Neural progenitor cell (in vitro differentiated cells): ENCODE data around the gene ZNF322. TPM values are rescaled to one million over a fixed set of nuclear protein-coding genes. Genes with fewer than 3 reads are reported as not detected.

Experiments
- DNase-seq: peaks from one replicate; pipeline ENCODE4 v3.0.0-alpha.2; 2016; ENCODE audit warnings: low spot score
- H2AFZ ChIP-seq: fragments of 200-600 bp; sonication (generic); replicated peaks from 2 replicates; pipeline ENCODE4 v1.6.1; 2016; ENCODE audit warnings: antibody characterized with exemption
- H3F3A ChIP-seq: fragments of 200-600 bp; sonication (generic); 2 replicates; pipeline ENCODE4 v1.6.1; 2016; ENCODE audit warnings: antibody characterized with exemption, low read depth
- H3K27ac ChIP-seq: fragments of 200-600 bp; sonication (generic); 2 replicates; pipeline ENCODE4 v1.5.1; 2016; ENCODE audit warnings: mild to moderate bottlenecking
- H3K27me3 ChIP-seq: fragments of 200-600 bp; sonication (generic); 2 replicates; pipeline ENCODE4 v1.6.1; 2016; ENCODE audit warnings: mild to moderate bottlenecking, moderate library complexity
- H3K36me3 ChIP-seq: fragments of 200-600 bp; sonication (generic); 2 replicates; pipeline ENCODE4 v1.5.1; 2016
- H3K4me1 ChIP-seq: fragments of 200-600 bp; sonication (generic); 2 replicates; pipeline ENCODE4 v1.6.1; 2016; ENCODE audit warnings: mixed run types
- H3K4me2 ChIP-seq: fragments of 200-600 bp; sonication (generic); 2 replicates; pipeline ENCODE4 v1.6.1; 2016
- H3K4me3 ChIP-seq: fragments of 200-600 bp; sonication (generic); 2 replicates; pipeline ENCODE4 v1.5.1; 2016
- H3K79me2 ChIP-seq: fragments of 200-600 bp; sonication (generic); 2 replicates; pipeline ENCODE4 v1.6.1; 2016; ENCODE audit warnings: low read depth
- H3K9ac ChIP-seq: fragments of 200-600 bp; sonication (generic); 2 replicates; pipeline ENCODE4 v1.6.1; 2016
- H3K9me3 ChIP-seq: fragments of 200-600 bp; sonication (generic); 2 replicates; pipeline ENCODE4 v1.5.1; 2016; ENCODE audit warnings: low read depth
- H4K20me1 ChIP-seq: fragments of 200-600 bp; sonication (generic); 2 replicates; pipeline ENCODE4 v1.6.1; 2016; ENCODE audit warnings: low read depth
- H3K27ac Mint-ChIP-seq: 3 replicates; pipeline ENCODE4 v1.8.0; 2021; ENCODE audit warnings: mixed read lengths
- H3K27me3 Mint-ChIP-seq: 2 replicates; pipeline ENCODE4 v1.8.0; 2022; ENCODE audit warnings: low read depth, mild to moderate bottlenecking, inconsistent platforms, moderate library complexity, mixed read lengths; ENCODE audit not compliant: insufficient read depth
- H3K36me3 Mint-ChIP-seq: 3 replicates; pipeline ENCODE4 v1.8.0; 2021; ENCODE audit warnings: mixed read lengths
- H3K4me1 Mint-ChIP-seq: 3 replicates; pipeline ENCODE4 v1.8.0; 2021; ENCODE audit warnings: mixed read lengths
- H3K4me3 Mint-ChIP-seq: 3 replicates; pipeline ENCODE4 v1.8.0; 2021; ENCODE audit warnings: mild to moderate bottlenecking, moderate library complexity, mixed read lengths
- H3K9me3 Mint-ChIP-seq: 3 replicates; pipeline ENCODE4 v1.8.0; 2020; ENCODE audit warnings: mixed read lengths
- EZH2 ChIP-seq: fragments of 200-600 bp; sonication (generic); IDR thresholded peaks from 2 replicates; pipeline ENCODE4 v1.6.1; 2017; ENCODE audit warnings: antibody characterized with exemption, mild to moderate bottlenecking, moderate library complexity
- EZH2phosphoT487 ChIP-seq: fragments of 200-600 bp; sonication (generic); IDR thresholded peaks from 2 replicates; pipeline ENCODE4 v1.6.1; 2017; ENCODE audit warnings: antibody characterized with exemption
- total RNA-seq: library from RNA; depleted of rRNA; stranded (reverse); fragments of >200 nt; gene quantifications from 2 replicates; pipeline ENCODE4 v1.2.3, GENCODE V29; 2015; ENCODE audit warnings: low replicate concordance
- TF ChIP-seq, protein P1 (sequence below): fragments of 200-600 bp; sonication (generic); IDR thresholded peaks from 2 replicates; pipeline ENCODE4 v1.5.1; 2017; ENCODE audit warnings: antibody characterized with exemption, mild to moderate bottlenecking

ZNF322 gene
- total RNA-seq, 1 donor from 2014 or later, result 54.8 TPM

DNA sequence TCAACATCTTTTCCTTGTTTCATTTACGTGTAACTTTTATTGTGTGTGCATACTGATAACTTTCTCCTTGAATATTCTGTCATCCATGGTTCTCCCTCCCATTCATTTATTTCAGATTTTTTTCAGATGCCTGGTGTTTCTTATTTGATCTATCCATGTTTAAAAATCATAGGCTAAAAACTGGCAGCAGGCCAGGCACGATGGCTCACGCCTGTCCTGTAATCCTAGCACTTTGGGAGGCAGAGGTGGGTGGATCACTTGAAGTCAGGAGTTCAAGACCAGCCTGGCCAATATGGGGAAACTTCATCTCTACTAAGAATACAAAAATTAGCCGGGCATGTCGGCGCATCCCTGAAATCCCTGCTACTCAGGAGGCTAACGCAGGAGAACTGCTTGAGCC, 31.7 kb downstream of the ZNF322 start:
- Mint-ChIP-seq H3K27me3 (no peaks in the 10 kb centered on the region), H3K4me1 (no peaks in the 10 kb centered on the region), H3K9me3 (peaks cover 31% of the 10 kb centered on the region), H3K27ac (no peak overlapping the region), H3K36me3 (peaks cover 9% of the 10 kb centered on the region), H3K4me3 (no peak overlapping the region)
- no peaks in the 10 kb centered on the region for H3K27me3 ChIP-seq
- H3K4me3 ChIP-seq, result no peak overlapping the region
- TF ChIP-seq EZH2phosphoT487 (no peak), EZH2 (no peak)
- TF ChIP-seq, protein P1, sequence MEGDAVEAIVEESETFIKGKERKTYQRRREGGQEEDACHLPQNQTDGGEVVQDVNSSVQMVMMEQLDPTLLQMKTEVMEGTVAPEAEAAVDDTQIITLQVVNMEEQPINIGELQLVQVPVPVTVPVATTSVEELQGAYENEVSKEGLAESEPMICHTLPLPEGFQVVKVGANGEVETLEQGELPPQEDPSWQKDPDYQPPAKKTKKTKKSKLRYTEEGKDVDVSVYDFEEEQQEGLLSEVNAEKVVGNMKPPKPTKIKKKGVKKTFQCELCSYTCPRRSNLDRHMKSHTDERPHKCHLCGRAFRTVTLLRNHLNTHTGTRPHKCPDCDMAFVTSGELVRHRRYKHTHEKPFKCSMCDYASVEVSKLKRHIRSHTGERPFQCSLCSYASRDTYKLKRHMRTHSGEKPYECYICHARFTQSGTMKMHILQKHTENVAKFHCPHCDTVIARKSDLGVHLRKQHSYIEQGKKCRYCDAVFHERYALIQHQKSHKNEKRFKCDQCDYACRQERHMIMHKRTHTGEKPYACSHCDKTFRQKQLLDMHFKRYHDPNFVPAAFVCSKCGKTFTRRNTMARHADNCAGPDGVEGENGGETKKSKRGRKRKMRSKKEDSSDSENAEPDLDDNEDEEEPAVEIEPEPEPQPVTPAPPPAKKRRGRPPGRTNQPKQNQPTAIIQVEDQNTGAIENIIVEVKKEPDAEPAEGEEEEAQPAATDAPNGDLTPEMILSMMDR, result no peak
- peaks cover 6% of the 10 kb centered on the region for H3K9me3 ChIP-seq
- H3K4me2 ChIP-seq, result no peak overlapping the region
- H3F3A ChIP-seq, result no peaks in the 10 kb centered on the region
- H3K9ac ChIP-seq, result no peak overlapping the region
- no peak overlapping the region for H3K27ac ChIP-seq
- H3K79me2 ChIP-seq, result no peaks in the 10 kb centered on the region
- no peaks in the 10 kb centered on the region for H4K20me1 ChIP-seq
- no peak for DNase-seq
- no peak overlapping the region for H2AFZ ChIP-seq
- H3K36me3 ChIP-seq, result no peaks in the 10 kb centered on the region
- H3K4me1 ChIP-seq, result no peaks in the 10 kb centered on the region

DNA sequence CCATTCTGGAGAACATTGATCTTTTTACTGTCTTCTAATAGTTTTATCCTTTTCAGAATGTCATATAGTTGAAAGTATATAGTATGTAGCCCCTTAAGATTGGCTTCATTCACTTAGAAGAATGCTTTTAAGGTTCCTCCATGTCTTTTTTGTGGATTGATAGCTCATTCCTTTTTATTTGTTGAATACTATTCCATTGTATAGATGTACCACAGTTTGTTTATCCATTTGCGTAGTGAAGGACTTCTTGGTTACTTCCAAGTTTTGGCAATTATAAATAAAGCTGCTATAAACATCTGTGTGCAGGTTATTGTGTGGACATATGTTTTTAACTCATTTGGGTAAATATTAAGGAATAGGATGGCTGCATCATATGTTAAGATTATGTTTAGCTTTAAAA, 35.0 kb downstream of the ZNF322 start:
- Mint-ChIP-seq H3K9me3 (peaks cover 25% of the 10 kb centered on the region), H3K27me3 (no peaks in the 10 kb centered on the region), H3K4me1 (no peaks in the 10 kb centered on the region), H3K4me3 (no peak overlapping the region), H3K27ac (no peak overlapping the region), H3K36me3 (no peaks in the 10 kb centered on the region)
- Histone ChIP-seq H3K9ac (no peak overlapping the region), H3K4me2 (no peak overlapping the region), H3K79me2 (no peaks in the 10 kb centered on the region), H3K36me3 (no peaks in the 10 kb centered on the region), H3F3A (no peaks in the 10 kb centered on the region), H3K4me1 (no peaks in the 10 kb centered on the region), H3K9me3 (peaks cover 6% of the 10 kb centered on the region), H3K27me3 (no peaks in the 10 kb centered on the region), H4K20me1 (no peaks in the 10 kb centered on the region), H3K27ac (no peak overlapping the region), H3K4me3 (no peak overlapping the region), H2AFZ (no peak overlapping the region)
- TF ChIP-seq, protein P1, result no peak
- no peak for TF ChIP-seq EZH2phosphoT487
- TF ChIP-seq EZH2, result no peak
- DNase-seq, result no peak

DNA sequence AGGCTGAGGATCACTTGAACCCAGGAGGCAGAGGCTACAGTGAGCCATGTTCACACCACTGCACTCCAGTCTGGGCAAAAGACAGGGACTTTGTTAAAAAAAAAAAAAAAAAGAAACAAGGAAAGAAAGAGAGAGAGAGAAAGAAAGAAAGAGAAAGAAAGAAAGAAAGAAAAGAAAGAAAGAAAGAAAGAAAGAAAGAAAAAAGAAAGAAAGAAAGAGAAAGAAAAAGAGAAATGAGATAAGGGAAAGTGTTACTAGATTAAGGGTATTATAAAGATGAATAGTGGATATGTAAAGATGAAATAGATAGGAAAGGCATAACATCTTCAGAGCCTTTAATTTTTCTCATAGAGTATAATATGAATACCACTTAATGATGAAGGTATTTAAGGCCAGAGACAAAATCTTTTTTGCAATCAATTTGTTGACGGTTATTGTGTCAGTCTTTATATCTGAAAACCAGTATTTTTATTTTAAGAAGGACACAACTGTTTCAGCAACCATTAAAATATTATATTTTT, 36.1 kb downstream of the ZNF322 start:
- no peak overlapping the region for H3K4me3 ChIP-seq
- H3K27me3 ChIP-seq, result no peaks in the 10 kb centered on the region
- H3F3A ChIP-seq, result no peaks in the 10 kb centered on the region
- Mint-ChIP-seq H3K4me1 (no peaks in the 10 kb centered on the region), H3K36me3 (no peaks in the 10 kb centered on the region), H3K4me3 (no peak overlapping the region), H3K27ac (no peak overlapping the region), H3K27me3 (no peaks in the 10 kb centered on the region), H3K9me3 (peaks cover 23% of the 10 kb centered on the region)
- no peaks in the 10 kb centered on the region for H4K20me1 ChIP-seq
- no peak overlapping the region for H2AFZ ChIP-seq
- DNase-seq, result no peak
- H3K27ac ChIP-seq, result no peak overlapping the region
- H3K9ac ChIP-seq, result no peak overlapping the region
- no peaks in the 10 kb centered on the region for H3K79me2 ChIP-seq
- H3K9me3 ChIP-seq, result peaks cover 6% of the 10 kb centered on the region
- no peak for TF ChIP-seq EZH2phosphoT487
- TF ChIP-seq, protein P1, result no peak
- TF ChIP-seq EZH2, result no peak
- H3K4me1 ChIP-seq, result no peaks in the 10 kb centered on the region
- no peak overlapping the region for H3K4me2 ChIP-seq
- no peaks in the 10 kb centered on the region for H3K36me3 ChIP-seq
